Measurements from ENCODE around the gene NUP160.
A peak's percentile ranks its signal among the peaks of the same experiment; 100 is the strongest.
"Not testable (repeated sequence)": the region's sequence is repeated elsewhere in the genome, so short reads cannot be mapped to it uniquely, and the experiment has no call there.

NUP160 gene, protein sequence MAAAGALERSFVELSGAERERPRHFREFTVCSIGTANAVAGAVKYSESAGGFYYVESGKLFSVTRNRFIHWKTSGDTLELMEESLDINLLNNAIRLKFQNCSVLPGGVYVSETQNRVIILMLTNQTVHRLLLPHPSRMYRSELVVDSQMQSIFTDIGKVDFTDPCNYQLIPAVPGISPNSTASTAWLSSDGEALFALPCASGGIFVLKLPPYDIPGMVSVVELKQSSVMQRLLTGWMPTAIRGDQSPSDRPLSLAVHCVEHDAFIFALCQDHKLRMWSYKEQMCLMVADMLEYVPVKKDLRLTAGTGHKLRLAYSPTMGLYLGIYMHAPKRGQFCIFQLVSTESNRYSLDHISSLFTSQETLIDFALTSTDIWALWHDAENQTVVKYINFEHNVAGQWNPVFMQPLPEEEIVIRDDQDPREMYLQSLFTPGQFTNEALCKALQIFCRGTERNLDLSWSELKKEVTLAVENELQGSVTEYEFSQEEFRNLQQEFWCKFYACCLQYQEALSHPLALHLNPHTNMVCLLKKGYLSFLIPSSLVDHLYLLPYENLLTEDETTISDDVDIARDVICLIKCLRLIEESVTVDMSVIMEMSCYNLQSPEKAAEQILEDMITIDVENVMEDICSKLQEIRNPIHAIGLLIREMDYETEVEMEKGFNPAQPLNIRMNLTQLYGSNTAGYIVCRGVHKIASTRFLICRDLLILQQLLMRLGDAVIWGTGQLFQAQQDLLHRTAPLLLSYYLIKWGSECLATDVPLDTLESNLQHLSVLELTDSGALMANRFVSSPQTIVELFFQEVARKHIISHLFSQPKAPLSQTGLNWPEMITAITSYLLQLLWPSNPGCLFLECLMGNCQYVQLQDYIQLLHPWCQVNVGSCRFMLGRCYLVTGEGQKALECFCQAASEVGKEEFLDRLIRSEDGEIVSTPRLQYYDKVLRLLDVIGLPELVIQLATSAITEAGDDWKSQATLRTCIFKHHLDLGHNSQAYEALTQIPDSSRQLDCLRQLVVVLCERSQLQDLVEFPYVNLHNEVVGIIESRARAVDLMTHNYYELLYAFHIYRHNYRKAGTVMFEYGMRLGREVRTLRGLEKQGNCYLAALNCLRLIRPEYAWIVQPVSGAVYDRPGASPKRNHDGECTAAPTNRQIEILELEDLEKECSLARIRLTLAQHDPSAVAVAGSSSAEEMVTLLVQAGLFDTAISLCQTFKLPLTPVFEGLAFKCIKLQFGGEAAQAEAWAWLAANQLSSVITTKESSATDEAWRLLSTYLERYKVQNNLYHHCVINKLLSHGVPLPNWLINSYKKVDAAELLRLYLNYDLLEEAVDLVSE (N-terminal part only)

GRCh38 chr11:47847892-47848699, at the start of gene NUP160:
Gene NUP160 (minus strand): TSS chr11:47848350. CDS start chr11:47848318, 32 bp downstream.
- in situ Hi-C loops (cut with MboI; ENCODE audit: low sequenced_read_pairs), result no loop called here
- Histone ChIP-seq H3K4me3 (peak within 1 kb of the TSS; percentile 69), H3K9me3 (no peaks in the 10 kb centered on the region), H3K4me1 (peaks cover 12% of the 10 kb centered on the region), H3K27me3 (ENCODE audit: low read depth) (no peaks in the 10 kb centered on the region), H3K36me3 (replicated peaks) (peaks cover 33% of the 10 kb centered on the region)
- peak; percentile 64 to 90 for DNase-seq (ENCODE audit: low spot score in 2 of 2)

DNA sequence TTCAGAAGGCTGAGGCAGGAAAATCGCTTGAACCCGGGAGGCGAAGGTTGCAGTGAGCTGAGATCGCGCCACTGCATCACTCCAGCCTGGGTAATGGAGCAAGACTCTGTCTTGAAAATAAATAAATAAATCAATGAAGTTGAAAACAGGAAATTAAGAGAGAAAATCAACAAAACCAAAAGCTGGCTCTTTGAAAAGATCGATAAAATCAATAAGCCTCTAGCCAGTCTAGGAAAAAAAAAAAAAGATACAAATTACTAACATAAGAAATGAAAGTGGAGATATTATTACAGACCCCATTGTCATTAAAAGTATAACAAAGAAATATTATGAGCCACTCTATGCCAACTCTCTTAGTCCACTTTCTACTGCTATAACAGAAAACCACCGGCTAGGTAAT, 48.0 kb upstream of the NUP160 start:
- Histone ChIP-seq H3K36me3 (replicated peaks) (no peaks in the 10 kb centered on the region), H3K4me1 (no peaks in the 10 kb centered on the region), H3K4me3 (no peak overlapping the region), H3K9me3 (no peaks in the 10 kb centered on the region), H3K27me3 (ENCODE audit: low read depth) (no peaks in the 10 kb centered on the region)
- in situ Hi-C loops (cut with MboI; ENCODE audit: low sequenced_read_pairs), result no loop called here
- DNase-seq (ENCODE audit: low spot score in 2 of 2), result no peak

- Histone ChIP-seq H3K36me3 (replicated peaks) (no peaks in the 10 kb centered on the region), H3K4me1 (no peaks in the 10 kb centered on the region), H3K4me3 (no peak overlapping the region), H3K9me3 (no peaks in the 10 kb centered on the region), H3K27me3 (ENCODE audit: low read depth) (no peaks in the 10 kb centered on the region)
- in situ Hi-C loops (cut with MboI; ENCODE audit: low sequenced_read_pairs), result no loop called here
- DNase-seq (ENCODE audit: low spot score in 2 of 2), result no peak
These were observed 46.9 kb upstream of the NUP160 start for GRCh38 chr11:47895035-47895434.

DNA sequence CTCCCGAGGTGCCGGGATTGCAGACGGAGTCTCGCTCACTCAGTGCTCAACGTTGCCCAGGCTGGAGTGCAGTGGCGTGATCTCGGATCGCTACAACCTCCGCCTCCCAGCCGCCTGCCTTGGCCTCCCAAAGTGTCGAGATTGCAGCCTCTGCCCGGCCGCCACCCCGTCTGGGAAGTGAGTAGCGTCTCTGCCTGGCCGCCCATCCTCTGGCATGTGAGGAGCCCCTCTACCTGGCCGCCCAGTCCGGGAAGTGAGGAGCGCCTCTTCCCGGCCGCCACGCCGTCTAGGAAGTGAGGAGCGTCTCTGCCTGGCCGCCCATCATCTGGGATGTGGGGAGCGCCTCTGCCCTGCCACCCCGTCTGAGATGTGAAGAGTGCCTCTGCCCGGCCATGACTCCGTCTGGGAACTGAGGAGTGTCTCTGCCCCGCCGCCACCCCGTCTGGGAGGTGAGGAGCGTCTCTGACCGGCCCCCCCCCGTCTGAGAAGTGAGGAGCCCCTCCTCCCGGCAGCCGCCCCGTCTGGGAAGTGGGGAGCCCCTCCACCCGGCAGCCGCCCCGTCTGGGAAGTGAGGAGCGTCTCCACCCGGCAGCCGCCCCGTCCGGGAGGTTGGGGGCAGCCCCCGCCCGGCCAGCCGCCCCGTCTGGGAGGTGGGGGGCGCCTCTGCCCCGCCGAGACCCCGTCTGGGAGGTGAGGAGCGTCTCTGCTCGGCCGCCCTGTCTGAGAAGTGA, 44.6 kb upstream of the NUP160 start:
- H3K4me3 ChIP-seq; in situ Hi-C loops (cut with MboI; ENCODE audit: low sequenced_read_pairs): not testable (repeated sequence)

DNA sequence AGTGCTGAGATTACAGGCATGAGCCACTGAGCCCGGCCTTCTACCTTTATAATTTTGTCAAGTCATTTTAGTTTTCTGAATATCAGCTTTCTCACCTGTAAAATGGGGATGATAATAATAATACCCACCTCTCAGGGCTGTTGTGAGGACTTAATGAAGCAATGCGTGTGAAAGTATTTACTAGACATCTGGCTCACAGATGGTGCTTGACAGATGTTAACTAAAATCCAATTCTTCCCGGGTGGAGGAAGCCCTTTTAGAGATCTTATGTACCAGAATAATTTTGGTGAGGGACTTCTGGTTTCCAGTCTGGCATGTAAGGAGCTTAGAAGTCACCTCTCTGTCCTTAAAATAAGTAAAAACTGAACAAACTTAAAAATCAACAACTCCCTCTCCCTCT, 43.7 kb upstream of the NUP160 start:
- Histone ChIP-seq H3K27me3 (ENCODE audit: low read depth) (peaks cover 3% of the 10 kb centered on the region; the same call in 1 of the 2 replicates), H3K9me3 (no peaks in the 10 kb centered on the region), H3K36me3 (replicated peaks) (no peaks in the 10 kb centered on the region), H3K4me1 (no peaks in the 10 kb centered on the region), H3K4me3 (no peak overlapping the region)
- no peak for DNase-seq (ENCODE audit: low spot score in 2 of 2)
- in situ Hi-C loops (cut with MboI; ENCODE audit: low sequenced_read_pairs), result no loop called here

More for the DNA sequence above, 44.6 kb upstream of the NUP160 start:
- not testable (repeated sequence) for DNase-seq (ENCODE audit: low spot score in 2 of 2); H3K9me3 ChIP-seq; H3K4me1 ChIP-seq; H3K36me3 ChIP-seq (replicated peaks); H3K27me3 ChIP-seq (ENCODE audit: low read depth)

DNA sequence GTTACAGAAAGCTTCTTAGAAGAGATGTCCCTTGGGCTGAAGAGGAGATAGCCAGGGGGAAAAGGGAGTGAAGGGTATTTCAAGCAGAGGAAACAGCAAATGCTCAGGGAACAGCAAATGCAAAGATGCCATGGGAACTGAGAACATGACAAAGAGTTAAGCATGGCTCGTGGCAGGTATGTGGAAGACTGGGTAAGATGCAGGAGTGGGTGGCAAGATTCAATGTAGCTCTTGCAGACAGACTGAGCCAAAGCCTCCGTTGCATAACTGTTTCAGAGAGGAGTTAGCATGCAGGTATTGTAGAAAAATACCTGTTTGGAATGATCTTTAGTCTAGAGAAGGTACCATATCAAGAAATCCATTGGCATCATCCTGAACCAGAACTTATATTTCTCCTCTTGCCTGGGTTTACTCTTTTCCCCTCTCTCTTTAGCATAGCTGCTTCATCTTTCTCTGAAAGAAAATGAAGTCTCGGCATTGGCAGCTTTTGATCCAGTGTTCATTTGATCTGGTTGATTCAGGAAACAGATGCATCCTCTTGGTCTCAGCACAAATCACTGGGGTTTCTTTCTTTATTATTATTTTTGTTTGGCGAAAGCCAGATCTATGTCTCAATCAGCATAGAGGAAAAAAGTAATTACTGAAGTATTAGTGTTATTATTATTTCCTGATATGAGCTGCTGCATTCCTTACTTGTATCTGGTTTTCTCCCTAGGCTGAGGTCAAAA, 41.7 kb upstream of the NUP160 start:
- Histone ChIP-seq H3K27me3 (ENCODE audit: low read depth) (peaks cover 3% of the 10 kb centered on the region; the same call in 1 of the 2 replicates), H3K4me3 (no peak overlapping the region), H3K9me3 (no peaks in the 10 kb centered on the region), H3K36me3 (replicated peaks) (no peaks in the 10 kb centered on the region), H3K4me1 (no peaks in the 10 kb centered on the region)
- no peak for DNase-seq (ENCODE audit: low spot score in 2 of 2)
- in situ Hi-C loops (cut with MboI; ENCODE audit: low sequenced_read_pairs), result no loop called here

DNA sequence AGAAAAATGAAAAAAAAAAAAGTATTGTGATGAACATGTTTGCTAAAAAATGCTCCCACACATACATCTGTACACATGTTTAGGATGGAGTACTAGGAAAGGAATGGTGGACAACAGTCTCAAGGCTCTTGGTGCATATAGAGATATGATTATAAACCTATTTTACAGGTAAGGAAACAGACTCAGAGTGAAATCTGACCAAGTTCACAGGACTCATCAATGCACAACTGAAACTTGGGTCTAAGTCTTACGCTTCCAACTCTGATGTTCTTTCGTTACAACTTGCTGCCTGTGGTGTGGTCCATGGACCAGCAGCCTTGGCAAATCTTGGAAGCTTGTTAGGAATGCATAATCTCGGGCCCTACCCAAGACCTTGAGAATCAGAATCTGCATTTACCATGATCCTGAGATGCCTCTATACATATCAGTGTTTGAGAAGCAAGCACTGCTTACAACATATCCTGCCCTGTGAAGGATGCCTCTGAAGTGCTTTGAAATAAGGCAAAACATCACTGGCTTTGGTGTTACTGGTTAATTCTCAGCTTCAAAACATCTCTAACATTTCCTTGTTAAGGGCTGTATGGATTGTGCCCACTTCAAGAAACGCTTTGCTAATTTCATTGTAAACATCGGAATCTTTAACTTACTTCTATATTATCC, 39.9 kb upstream of the NUP160 start:
- no peaks in the 10 kb centered on the region for H3K36me3 ChIP-seq (replicated peaks)
- H3K9me3 ChIP-seq, result no peaks in the 10 kb centered on the region
- in situ Hi-C loops (cut with MboI; ENCODE audit: low sequenced_read_pairs), result no loop called here
- DNase-seq (ENCODE audit: low spot score in 2 of 2), result no peak
- peaks cover 3% of the 10 kb centered on the region; the same call in 1 of the 2 replicates for H3K27me3 ChIP-seq (ENCODE audit: low read depth)
- no peaks in the 10 kb centered on the region for H3K4me1 ChIP-seq
- H3K4me3 ChIP-seq, result no peak overlapping the region

GRCh38 chr11:47886096-47886495, 37.9 kb upstream of the NUP160 start:
- Histone ChIP-seq H3K4me1 (no peaks in the 10 kb centered on the region), H3K9me3 (no peaks in the 10 kb centered on the region), H3K36me3 (replicated peaks) (no peaks in the 10 kb centered on the region), H3K4me3 (no peak overlapping the region), H3K27me3 (ENCODE audit: low read depth) (peaks cover 3% of the 10 kb centered on the region; the same call in 1 of the 2 replicates)
- DNase-seq (ENCODE audit: low spot score in 2 of 2), result no peak
- in situ Hi-C loops (cut with MboI; ENCODE audit: low sequenced_read_pairs), result no loop called here

DNA sequence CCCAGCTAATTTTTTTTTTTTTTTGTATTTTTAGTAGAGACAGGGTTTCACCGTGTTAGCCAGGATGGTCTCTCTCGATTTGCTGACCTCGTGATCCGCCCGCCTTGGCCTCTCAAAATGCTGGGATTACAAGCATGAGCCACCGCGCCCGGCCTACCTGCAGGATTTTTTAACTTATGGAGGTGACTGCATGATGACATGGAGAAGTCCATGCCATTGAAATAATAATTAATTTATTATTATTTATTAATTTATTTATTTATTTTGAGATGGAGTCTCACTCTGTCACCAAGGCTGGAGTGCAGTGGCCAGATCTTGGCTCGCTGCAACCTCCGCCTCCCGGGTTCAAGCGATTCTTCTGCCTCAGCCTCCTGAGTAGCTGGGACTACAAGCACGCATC, 34.3 kb upstream of the NUP160 start:
- DNase-seq (ENCODE audit: low spot score in 2 of 2); in situ Hi-C loops (cut with MboI; ENCODE audit: low sequenced_read_pairs); H3K36me3 ChIP-seq (replicated peaks); H3K9me3 ChIP-seq; H3K4me3 ChIP-seq; H3K4me1 ChIP-seq; H3K27me3 ChIP-seq (ENCODE audit: low read depth): not testable (repeated sequence)

DNA sequence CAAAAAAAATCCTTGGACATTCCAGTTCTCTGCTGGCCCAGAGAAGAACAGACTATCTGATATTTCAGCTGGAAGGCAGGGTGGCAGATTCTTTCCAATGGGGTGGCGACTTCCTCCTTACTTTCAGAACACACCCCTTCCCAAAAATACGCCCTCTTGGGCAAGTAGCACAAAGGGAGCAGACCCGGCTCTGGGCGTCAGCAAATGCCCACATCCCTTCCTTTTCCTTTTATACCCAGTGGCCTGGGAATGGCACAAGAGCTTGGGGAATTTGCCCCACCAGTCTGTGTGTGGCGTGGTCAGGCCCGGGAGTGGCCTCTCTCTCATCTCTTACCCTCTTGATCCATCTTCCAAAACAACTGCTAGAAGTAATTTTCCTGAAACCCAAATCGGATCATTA, 33.0 kb upstream of the NUP160 start:
- Histone ChIP-seq H3K9me3 (peaks cover 4% of the 10 kb centered on the region), H3K4me3 (no peak overlapping the region), H3K36me3 (replicated peaks) (no peaks in the 10 kb centered on the region), H3K4me1 (no peaks in the 10 kb centered on the region), H3K27me3 (ENCODE audit: low read depth) (no peaks in the 10 kb centered on the region)
- DNase-seq (ENCODE audit: low spot score in 2 of 2), result no peak
- in situ Hi-C loops (cut with MboI; ENCODE audit: low sequenced_read_pairs), result no loop called here

DNA sequence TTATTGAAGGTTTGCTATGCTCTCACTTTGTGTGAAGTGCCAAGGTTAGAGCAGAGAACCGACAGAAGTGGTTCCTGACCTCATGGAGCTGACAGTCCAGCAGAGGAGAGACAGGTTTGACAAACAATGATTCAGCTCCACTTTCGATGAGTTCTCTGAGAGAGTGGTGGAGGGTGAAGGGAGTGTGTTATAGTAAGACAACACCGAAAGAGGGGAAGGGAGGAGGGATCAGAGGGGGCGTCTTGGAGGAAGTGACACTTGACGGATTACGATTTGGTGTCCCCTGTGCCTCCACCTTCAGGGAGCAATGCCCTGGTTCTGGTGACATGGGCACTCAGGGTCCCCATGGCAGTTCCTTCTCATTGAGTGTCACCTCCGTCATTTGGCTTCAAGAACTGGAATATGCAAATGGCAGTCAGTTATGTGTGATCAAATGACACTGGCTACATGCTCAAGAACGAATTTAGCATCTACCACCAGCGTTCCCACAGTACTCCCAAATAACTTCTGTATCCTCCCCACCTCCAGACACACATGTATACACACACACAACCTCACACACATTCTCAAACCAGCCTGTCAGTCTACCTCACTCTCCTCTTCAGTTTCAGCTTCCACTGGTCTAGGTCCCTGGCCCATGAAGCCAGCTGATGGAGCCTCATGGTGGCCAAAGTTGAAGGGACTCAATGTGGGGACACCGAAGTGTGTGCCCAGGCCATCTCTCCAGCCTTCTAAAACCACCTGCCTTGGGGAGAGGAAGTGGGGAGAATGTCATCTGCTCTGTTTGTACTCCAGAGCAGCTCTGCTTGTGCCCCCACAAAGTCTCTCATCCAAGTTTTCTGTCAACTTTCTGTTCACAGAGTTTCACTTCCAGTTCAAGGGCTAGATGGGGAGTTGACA, 31.4 kb upstream of the NUP160 start:
- Histone ChIP-seq H3K36me3 (replicated peaks) (no peaks in the 10 kb centered on the region), H3K4me3 (no peak overlapping the region), H3K27me3 (ENCODE audit: low read depth) (no peaks in the 10 kb centered on the region), H3K4me1 (no peaks in the 10 kb centered on the region), H3K9me3 (peaks cover 9% of the 10 kb centered on the region)
- in situ Hi-C loops (cut with MboI; ENCODE audit: low sequenced_read_pairs), result no loop called here
- DNase-seq (ENCODE audit: low spot score in 2 of 2), result no peak

Measured in HAP-1 (cell line).